ENCODE data around the gene EXTL1.

The EXTL1 gene

DNA sequence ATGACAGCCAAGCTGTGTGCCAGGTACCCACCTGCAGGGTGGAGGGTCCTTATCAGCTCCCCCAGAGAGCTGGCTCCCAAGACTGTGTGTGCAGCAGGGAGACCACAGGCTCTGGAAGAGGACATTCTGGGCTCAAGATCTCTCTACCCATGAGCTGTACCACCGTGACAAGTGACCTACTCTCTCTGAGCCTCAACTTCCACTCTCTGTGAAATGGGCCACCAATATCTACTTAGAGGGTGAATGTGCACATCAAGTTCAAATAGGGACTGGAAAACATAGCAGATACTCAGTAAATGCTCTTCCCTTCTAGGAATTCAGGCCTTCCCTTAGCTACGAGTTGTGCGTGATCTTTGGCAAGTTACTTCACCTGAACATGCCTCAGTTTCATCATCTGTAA lies 22.8 kb downstream of the EXTL1 start:
- no peak for DNase-seq (ENCODE audit: low read depth in 2 of 2)

DNA sequence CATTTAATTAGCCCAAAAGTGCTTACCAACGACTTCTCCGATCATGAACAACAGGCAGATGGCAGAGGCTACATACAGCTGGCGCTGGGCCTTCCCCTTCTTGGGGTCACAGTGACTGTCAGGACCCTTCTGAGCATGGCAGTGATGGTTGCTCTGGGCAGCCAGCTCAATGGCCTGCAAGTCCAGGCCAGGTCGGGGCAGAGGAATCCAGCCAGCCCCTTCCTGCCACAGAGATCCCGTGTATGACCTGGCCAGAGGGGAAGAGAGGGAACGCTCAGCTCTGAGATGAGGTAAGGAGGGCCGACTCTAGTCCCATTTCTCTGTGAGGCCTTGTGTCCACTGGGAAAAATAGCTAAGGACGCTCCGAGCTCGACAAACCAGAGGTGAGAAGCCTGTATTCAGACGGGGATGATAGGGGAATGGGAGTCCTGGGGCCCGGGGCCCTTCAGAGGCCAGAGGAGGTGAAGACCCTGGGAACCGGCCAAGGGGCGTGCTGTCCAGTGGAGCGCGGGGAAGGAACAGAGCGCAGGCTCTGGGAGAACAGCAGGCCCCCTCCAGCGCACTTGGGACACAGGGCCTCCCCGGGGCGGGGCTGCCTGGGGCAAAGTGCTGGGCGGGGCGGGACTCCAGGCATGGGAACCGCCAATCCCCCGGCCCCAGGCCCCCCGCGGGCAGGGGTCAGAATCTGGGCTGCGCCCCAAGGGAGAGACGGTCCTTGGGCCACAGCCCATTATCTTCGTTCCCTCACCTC lies 23.6 kb downstream of the EXTL1 start:
- DNase-seq (ENCODE audit: low read depth in 2 of 2), result no peak

DNA sequence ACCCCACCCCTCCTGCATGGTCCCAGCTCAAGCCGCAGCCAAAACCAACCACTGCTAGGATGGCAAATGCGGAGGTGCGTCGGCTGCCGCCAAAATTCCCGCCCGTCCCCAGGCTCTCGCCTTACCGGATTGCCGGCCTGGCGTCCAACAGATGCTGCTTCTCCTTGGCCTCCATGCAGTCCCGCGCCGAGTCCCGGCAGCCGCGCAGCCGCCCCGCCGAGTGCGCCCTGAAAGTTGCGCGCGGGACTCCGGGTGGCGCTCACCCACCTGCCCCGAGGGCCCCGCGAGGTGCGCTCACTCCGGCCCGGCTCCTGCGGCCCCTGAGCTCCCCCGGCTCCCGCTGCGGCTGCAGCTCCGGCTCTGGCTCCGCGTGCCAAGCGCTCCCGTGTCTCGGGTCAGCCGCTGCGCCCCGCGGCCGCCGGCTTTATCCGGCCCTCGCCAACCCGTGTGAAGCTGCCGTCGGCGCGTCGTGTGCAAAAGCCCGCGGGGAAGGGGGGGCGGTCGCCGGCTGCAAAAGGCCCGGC lies 24.2 kb downstream of the EXTL1 start, which contains the start of gene SLC30A2:
TSS of gene SLC30A2 (minus strand) at position 397 of the 524 bp plus-strand sequence. CDS start at position 175, 222 bp downstream.
- no peak for DNase-seq (ENCODE audit: low read depth in 2 of 2)

DNA sequence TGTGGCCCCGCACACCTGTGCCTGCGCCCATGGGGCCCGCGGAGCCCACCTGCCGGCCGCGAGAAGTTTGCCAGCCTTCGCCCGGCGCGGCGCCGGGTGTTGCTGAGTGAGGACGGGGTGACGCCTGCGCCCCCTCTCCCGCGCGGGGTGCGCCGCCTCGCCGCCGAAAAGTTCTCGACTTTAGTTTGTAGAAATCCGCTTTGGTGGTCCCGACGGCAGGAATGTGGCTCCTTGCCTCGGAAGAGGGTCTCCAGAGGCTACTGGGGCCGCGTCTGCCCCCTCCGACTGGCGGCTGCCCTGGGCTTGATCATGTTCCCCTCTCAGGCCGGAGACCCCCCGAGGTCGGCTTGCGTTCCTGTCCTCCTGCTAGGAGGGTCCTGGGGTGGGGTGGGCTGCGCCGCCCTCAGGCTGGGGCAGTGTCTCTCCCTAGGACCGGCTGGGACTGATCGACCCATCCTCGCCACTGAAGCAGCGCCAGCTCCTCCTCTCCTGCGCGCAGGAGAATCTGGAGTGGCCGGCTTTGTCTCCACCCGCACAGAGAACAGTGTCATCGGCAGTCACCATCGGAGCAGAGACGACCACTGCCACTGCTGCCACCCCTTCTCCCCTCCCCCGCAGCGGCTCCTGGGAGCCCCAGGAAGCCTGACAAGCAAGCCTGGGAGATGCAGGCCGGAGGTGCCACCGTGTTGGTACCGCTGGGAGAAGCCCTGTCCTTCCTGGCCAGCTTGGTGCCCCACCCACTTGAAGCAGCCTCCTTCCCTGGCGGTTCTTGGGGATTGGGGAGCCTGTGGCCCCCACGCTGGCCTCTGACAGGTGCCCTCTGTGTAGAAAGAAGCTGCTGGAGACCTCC lies 24.9 kb downstream of the EXTL1 start:
- no peak for DNase-seq (ENCODE audit: low read depth in 2 of 2)

DNA sequence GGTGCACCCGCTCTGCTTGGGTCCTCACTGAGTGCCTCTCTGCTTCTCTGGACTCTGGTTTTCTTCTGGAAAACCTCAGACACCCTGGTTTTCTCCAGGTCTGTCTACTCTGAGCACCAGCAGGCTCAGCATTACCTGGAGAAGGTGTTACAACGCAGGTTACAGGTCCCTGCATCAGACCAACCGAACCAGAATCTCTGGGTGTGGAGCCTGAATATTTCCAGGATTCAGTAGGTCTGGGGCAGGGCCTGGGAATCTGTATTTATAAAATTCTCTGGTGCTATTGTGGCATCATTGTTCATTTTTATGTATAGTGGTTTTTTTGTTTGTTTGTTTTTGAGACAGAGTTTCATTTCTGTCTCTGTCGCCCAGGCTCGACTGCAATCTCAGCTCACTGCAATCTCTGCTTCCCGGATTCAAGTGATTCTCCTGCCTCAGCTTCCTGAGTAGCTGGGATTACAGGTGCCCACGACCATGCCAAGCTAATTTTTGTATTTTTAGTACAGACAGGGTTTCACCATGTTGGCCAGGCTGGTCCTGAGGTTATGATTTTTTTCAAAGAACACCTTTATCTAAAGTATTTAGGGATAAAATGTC lies 25.8 kb downstream of the EXTL1 start:
- no peak for DNase-seq (ENCODE audit: low read depth in 2 of 2)

DNA sequence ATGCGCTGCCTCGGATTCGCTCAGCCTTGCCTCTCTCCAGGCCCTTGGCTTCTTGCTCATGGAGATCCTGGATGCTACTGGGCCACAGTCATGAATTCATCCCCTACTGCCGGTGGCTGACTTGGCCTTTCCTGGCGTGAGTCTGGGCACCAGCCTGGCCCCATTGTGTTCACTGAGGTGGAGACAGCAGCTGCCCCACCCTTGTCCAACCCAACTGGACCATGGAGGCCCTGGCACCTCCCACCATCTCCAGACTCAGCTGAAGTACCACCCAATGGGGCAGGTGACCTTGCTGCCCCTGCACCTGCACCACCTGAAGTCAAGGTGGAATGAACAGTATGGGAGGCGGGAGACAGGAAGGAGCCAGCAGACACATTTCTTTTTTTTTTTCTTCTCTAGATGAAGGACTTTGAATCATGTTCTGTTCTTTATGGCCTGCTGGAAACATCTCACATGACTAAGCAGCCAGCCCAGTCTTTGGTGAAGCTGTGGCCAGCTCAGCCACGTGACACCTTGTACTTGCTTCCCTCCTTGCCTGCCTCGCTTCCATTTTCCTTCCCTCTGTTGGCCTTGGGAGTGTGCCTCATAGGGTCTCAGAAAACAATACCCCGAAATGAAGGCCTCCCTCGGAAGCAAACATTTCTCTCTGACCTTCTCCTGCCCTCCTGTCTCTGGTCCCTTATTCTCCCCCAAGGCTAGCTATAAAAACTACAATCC lies 28.1 kb downstream of the EXTL1 start:
- DNase-seq (ENCODE audit: low read depth in 2 of 2), result no peak

DNA sequence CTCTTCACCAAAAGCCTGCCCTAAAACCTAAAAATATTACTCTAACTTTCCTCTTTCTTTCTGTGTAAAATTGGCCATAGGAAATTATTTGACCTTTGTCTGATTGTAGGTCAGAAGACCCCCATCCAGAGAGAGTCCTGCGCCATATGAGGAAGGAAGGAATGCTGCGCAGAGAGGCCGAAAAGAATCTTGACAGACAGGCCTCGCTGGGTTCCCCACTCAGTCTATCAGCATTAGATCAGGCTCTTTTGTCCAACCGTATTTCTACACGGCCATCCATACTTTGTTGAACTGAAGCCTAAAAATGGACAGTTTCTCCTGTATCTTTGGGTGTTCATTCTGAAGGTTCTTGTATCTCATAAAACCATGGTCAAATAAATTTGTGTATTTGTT lies 28.7 kb downstream of the EXTL1 start:
- no peak for DNase-seq (ENCODE audit: low read depth in 2 of 2)

DNA sequence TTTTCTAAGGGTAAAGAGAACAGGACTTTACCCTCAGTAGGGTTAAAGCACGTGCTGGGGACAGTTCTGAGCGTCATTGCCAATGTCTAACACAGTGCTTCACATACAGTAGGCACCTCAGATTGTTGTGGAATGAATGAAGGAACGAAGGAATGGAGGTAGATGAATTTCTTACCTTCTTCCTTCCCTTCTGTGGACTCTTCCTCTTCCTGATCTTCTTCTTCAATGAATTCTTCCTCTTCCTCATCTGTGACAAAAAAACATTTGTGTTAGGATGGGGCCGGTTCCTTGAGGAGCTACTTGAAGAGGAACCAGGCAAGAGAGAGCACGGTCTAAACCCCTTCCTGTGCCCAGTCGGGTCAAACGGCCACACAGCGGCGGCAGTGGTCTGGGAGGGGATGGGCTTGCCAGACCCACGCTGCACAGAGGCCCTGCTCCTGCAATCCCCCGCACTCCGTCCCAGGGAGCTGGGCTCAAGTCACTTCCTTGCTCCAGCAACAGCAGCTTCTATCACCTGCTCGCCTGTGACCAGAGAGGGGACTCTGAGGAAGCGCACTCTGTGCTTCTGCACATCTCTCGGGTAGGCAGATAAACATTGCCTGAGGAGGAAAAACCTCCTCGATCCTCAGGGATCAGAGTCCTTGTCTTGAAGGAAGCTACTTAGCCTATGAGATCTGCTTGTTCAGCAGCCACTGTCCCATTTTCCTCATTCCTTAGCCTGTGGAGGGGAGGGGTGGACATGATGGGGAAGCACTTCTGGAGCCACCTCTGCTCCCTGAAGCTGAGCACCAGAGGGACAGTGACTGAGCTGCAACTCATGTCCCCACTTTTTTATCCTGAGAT lies 32.4 kb downstream of the EXTL1 start:
- DNase-seq (ENCODE audit: low read depth in 2 of 2), result no peak

DNA sequence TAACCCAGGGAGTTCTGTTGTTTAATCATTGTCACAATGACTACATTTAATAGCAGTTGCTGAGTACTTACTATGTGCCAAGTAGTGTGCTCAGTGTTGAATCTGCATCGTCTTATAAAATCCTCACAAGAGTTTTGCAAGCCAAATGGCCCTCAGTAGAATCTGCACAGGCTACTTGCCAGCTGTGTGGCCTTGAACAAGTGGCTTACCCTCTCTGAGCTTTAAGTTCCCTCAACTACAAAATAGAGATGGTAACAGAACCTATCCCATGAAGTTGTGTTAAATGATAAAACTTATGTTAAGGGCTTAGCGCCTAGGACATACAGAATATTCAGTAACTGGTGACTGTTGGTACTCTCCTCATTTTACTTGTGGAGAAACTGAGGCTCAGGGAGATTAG lies 33.5 kb downstream of the EXTL1 start:
- DNase-seq (ENCODE audit: low read depth in 2 of 2), result no peak

DNA sequence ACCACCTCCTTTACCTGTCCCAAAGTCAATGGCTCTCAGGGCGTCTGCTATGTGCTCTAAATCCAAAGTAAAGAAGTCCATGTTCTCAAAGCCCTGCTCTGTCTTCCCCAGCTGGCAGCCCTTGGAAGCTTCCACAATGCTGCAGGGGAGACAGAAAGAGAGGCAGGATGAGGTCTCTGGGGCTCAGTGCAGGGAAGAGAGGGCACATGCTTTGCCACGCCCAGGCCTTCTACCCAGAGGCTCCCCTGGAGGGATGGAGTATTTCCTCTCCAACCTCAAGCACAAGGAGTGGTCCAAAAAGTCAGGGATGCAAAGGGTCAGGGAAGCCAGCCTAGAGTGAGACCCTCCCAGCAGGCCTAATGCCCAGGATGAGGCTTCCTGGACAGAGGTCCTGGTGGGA lies 35.6 kb downstream of the EXTL1 start:
- DNase-seq (ENCODE audit: low read depth in 2 of 2), result no peak

DNA sequence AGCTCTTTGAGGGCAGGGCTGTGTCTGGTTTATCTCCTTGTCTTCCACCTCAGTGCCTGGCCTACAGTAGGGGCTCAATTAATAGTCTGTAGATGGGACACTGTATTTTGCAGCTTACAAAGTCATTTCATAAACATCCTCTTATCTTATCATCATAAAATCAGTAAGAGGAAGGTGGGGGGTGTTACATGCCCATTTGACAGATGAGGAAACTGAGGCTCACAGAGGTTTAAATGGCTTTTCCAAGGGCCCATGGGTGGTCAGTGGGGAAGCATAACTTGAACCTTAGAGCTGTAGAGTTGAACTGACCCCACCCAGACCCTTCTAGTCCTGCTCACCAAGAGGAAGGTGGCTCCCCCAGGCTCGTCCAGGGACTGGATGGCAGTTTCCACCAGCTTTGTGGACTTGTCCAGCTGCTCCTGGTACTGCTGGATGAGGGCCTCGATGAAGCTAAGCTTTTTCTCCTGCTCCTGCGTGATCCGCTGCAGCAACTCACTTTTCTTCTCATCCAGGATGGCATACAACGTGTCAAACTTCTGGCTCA lies 36.5 kb downstream of the EXTL1 start:
- DNase-seq (ENCODE audit: low read depth in 2 of 2), result no peak

DNA sequence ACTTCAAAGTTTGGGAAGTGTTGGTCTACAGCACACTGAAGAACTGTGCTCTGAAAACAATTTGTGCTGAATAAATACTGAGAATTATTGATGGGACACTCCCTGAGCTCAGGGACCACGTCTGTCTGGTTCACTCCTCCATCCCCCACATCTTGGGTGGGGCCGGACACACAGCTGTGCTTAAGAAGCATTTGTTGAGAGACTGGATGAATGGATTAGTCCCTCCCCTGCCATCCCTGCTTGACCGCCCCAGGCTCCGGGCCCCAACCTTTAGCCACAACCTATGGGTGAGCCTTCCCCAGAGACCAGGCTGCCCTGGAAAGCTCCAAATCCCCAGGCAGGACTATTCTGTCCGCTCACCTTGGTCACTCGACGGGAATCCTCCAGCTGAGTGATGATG lies 38.3 kb downstream of the EXTL1 start:
- no peak for DNase-seq (ENCODE audit: low read depth in 2 of 2)

DNA sequence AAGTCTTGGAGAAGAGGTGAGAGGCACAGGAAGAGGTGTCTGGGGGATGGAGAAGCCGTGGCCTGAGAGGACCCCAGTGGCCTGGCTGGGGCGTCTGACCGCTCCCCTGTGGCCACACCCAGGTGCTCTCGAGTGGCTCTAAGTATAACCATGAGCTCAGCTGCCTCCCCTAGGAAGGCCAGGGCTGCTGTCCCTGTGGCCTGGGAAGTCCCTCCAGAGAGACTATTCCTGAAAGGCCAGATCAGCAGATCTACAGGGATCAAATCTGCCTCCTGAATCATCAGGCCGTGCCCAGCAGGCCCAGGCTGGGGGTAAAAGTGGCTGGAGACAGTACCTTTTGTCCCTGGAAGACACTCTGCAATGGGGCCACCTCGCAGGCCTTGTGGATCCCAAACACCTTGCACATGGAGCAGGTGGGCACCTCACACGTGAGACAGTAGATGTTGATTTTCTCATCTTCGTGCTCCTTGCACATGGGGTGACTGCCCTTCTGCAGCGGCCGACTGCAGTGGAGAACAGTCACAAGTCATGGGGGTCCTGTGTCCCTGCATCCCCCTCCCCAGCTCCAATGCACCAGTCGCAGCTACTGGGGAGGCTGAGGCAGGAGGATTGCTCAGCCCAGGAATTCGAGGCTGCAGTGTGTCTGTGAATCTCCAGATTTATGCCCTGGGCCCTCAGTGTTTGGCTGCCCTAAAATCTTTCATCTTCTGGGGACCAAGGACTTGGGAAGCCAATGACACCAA lies 39.4 kb downstream of the EXTL1 start:
- no peak for DNase-seq (ENCODE audit: low read depth in 2 of 2)

DNA sequence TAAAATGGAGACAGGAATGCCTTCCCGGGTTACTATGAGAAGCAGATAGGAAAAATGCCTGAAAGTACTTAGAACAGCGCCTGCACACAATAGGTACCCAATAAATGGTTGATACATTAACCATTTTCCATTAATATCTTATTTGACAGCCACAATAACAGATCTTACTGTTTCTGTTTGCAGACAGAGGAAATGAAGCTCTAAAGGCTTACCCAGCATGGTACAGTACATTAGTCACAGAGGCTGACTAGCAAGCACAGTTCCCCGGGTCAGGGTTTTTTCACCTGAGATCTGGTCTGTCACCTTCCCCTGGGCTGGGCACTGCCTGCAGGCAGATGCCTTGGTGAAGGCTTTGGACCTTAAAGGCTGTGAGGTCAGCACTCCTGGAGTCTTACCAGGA lies 43.0 kb downstream of the EXTL1 start:
- no peak for DNase-seq (ENCODE audit: low read depth in 2 of 2)

DNA sequence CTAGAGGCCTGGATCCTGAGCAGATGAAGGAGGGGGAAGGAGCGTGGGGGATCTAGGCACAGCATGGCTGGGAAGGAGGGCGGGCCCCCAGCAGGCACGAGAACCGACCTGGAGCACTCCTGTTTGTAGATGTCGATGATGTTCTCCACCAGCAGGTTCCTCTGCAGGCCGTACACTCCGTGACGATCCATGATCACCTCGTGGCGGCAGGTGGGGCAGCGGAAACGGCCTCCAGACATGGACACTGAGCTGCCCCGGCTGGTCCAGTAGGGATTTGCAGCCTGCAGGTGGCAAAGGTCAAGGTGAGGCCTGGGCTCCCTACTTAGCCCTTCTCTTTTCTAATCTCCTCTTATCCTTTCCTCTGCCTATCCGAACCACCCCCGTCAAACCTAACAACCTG lies 44.6 kb downstream of the EXTL1 start:
- DNase-seq (ENCODE audit: low read depth in 2 of 2), result no peak

DNA sequence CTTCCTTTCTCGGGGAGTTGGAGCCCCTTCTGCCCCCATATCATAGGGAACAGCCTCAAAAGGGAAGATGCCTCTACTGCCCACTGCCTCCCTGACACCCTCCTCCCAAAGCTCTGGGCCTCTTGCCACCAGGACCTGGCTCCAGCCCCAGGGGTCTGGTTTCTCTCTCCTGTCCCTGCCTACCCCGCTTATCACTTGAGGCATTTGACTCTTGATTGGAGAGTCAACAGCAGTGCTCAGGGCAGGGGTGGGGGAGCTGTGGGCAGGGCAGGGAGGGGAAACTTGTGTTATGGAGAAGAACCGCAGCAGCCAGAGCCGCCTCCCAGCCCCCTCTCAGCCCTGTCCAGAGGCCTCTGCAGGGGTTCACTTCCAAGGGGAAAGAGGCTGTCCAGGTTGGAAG lies 45.3 kb downstream of the EXTL1 start:
- no peak for DNase-seq (ENCODE audit: low read depth in 2 of 2)

DNA sequence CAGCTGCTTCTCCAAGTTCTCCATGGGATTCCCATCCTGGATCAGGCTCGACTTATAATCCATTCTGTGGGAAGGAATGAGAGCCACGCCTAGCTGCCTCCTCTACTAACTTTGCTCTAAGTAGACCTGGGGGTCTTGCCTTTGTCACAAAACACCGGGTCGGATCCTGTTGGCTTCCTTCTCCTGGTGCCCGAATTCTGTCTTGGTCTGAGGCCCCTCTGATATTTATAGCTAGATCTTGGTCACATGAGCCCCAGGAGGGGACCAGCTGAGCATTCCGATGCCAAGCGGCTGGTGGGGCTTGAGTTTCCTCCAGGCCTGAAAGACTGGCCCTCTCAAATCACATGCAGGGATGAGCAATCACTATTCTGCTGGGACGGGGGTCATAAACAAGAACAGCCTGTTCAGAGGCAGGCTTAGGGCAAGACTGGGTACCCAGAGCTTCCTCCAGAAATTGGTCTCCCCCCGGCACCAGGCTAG lies 45.9 kb downstream of the EXTL1 start, which contains the start of gene TRIM63:
TSS of gene TRIM63 (minus strand) at position 199 of the 480 bp plus-strand sequence. CDS start at position 63, 136 bp downstream.
- DNase-seq (ENCODE audit: low read depth in 2 of 2), result no peak

DNA sequence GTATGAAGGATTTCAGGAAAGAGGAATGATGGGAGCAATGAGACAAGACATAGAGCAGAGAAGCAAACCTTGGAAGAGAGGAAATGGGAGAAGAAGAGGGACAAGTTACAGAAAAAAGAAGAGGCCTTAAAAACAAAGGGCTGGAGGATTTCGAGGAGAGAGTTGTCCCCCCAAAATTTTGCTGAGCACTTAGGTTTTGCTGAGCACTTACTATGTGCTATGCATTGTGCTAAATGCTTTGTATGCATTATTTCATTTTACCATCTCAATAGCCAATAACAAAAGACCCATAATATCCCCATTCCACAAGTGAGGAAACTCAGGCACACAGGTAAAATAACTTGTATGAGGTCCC lies 48.3 kb downstream of the EXTL1 start:
- no peak for DNase-seq (ENCODE audit: low read depth in 2 of 2)

DNA sequence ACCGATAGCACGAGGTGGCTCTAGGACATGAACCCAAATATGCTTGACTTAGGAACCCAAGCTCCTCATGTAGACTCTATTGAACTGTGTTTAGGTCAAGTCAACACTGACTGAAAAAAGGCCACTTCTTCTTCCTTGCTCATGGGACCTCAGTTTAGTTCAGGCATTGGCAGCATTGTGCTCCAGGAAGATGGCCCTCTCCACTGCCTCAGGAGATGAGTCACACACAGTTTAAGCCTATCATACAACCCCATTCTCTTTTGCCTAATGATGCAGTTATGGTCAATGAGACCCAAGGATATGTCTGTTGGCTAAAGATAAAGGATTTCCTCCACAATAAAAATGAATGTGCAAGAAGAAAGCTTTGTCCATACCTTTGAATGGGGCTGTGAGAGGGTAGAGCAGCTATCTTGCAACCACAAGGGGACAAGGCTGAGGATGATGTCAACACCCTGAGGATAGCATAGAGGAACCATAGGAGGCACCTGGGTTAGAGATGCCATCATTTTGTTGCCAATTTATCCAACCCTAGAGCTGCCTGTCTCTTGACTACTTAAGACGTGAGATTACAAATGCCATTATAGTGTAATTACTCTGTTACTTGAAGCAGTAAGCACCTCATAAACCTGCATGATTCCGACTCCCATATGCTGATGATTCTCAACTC lies 48.9 kb downstream of the EXTL1 start:
- no peak for DNase-seq (ENCODE audit: low read depth in 2 of 2)

All from stimulated activated CD4-positive, alpha-beta T cell treated with anti-CD3 and anti-CD28 coated beads, Interleukin-15, amount 100 ng/mL, for 48 hours (primary cell).